Germinal center (tissue), 1 donor: ENCODE measurements around the gene OR2T33.
"Not testable (repeated sequence)": the region's sequence is repeated elsewhere in the genome, so short reads cannot be mapped to it uniquely, and the experiment has no call there.

Source experiments
- DNase-seq: peaks from one replicate; pipeline ENCODE4 v3.0.0; 2012; ENCODE audit warnings: mixed read lengths, low spot score

Gene OR2T33, protein sequence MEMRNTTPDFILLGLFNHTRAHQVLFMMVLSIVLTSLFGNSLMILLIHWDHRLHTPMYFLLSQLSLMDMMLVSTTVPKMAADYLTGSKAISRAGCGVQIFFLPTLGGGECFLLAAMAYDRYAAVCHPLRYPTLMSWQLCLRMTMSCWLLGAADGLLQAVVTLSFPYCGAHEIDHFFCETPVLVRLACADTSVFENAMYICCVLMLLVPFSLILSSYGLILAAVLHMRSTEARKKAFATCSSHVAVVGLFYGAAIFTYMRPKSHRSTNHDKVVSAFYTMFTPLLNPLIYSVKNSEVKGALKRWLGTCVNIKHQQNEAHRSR

DNA sequence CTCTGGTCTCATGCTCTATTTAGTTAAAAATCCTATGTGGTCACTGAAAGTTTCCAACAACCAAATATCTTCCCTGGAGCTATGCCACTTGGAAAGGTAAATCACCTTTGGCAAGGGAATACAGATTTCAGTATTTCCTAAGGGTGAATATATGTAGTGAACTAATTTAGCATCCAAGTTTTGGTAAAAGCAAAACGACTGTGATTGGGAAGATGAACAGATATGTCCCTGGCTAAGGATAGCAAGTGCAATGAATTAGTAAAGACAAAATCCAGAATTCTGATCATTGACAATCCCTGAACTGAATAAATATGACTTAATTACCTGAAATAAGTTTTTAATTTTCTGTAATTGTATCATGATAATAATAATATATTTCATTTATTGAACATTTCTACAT, at the start of gene OR2T33:
Gene OR2T33, minus strand, starts transcription at position 101 of the 400 bp plus-strand sequence. CDS start 4,162 bp downstream, outside the sequence.
- no peak for DNase-seq

DNA sequence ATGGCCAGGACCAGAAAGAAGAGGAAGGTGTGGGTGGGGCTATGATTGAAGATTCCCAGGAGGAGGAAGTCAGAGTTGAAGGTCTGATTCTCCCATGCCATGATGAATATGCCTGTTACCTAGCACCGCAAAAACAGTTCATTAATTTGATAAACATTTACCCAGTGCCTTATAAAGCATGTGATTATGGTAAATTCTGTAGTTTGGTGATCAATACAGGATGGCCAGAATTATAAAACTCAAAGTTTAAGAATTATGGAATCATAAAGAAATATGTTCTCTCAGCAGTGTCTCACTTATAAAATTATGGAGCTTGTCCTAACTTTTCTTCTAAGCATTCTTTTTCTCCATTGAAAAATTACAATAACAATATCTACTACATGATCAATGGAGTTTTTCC, 46.7 kb upstream of the OR2T33 start, which contains the start of gene OR2M7:
Gene OR2M7, minus strand, starts transcription at position 101 of the 400 bp plus-strand sequence. Its CDS starts 0 bp downstream, at position 101.
- no peak for DNase-seq

DNA sequence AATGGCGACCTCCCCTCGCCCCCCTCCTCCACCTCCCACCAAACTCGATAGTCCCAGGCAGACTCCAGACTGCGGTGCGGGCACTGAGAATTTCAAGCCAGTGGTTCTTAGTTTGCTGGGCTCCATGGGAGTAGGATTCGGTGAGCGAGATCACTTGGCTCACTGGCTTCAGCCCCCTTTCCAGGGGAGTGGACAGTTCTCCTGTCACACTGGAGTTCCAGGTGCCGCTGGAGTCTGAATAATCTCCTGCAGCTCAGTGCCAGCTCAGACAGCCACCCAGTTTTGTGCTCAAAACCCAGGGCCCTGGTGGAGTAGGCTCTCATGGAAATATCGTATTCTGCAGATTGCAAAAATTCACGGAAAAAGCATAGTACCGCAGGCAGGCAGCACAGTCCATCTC, 39.0 kb upstream of the OR2T33 start:
- no peak for DNase-seq

DNA sequence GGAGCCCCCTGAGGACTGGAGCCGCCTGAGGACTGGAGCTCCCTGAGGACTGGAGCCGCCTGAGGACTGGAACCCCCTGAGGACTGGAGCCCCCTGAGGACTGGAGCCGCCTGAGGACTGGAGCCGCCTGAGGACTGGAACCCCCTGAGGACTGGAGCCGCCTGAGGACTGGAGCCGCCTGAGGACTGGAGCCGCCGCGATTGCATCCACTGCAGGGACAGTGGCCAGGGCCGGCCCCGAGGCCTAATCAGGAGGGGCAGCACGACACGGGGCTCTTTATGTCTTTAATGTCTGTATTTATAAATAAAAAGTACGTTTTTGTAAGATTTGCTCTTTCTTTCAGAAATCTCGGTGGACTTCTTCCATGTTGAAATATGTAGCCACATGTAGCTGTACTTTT, 29.0 kb upstream of the OR2T33 start:
- DNase-seq, result not testable (repeated sequence)

DNA sequence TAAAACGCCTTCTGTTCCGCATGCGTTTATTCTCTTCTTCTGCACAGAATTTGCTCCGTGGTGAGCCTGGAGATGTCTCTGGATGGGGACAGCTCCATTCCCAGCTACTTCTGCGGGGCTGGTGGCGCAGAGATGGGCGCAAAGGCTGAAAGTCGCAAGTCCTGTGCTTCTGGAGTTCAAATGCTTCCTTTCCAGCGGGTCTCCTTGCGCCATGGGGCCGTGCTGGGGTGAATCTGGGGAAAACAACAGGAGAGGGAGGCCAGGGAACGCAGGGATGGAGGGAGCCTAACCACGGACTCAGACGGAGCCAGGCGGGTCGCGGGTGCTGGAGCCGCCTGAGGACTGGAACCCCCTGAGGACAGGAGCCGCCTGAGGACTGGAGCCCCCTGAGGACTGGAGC, 28.3 kb upstream of the OR2T33 start:
- DNase-seq, result no peak

DNA sequence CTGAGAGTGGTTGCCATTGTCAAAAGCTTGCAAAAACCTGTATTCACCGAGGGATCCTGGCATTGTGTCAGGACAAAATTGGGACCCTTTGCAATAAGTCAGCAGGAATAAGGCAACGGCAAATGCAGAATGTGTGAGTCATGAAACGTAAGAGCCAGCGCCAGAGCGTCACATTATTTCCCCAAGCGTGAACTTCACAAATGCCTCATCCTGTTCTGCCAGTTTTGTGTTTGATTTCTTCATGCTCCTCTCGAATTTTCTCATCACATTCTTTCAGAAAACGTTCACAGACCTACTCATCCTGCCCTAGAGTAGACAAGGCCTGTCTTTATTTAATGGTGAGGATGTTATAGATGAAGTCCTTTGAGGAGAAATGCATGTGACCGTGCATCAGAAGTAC, 27.9 kb upstream of the OR2T33 start:
- not testable (repeated sequence) for DNase-seq

DNA sequence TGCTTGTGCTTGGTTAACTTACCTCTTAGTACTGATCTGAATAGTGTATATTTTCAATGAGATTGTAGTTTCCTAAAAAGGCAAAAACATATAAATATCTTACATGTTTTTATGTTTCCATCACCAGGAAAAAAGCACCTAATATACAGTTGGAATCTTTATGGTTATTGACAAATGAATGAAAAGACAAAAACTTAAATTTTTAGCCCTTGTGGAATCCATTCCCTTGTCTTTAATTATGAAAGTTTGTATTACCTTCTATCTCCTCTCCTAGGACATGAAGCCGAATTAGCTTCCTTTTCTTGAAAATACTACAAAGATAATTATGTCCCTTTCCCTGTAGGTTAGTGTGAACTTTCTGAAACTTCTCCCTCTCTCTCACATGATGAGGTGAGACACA, 25.5 kb upstream of the OR2T33 start, which contains the start of gene OR2T12:
Gene OR2T12, minus strand, starts transcription at position 101 of the 400 bp plus-strand sequence. CDS start 7,846 bp downstream, outside the sequence.
- no peak for DNase-seq

DNA sequence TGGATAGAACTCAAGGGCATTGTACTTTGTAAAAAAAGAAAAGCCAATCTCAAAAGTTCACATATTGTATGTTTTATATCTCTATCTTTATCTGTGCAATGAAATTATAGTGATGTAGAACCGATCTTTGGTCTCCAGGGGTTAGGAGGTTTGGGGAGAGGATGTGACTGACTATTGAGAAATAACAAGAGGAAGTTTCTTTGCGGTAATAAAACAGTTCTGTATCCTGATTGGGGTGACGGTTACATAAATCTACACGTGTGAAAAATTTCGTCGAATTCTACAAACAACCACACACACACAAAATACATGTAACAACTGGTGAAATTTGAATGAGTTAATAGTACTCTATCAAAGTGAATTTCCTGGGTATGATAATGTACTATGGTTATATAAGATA, 10.6 kb upstream of the OR2T33 start:
- DNase-seq, result no peak

DNA sequence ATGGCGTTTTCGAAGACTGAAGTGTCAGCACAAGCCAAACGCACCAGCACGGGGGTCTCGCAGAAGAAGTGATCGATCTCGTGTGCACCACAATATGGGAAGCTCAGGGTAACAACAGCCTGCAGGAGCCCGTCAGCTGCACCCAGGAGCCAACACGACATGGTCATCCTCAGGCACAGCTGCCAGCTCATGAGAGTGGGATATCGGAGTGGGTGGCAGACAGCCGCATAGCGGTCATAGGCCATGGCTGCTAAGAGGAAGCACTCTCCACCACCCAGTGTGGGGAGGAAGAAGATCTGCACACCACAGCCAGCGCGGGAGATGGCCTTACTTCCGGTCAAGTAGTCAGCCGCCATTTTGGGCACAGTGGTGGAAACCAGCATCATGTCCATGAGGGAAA, 4.6 kb downstream of the OR2T33 start:
- DNase-seq, result not testable (repeated sequence)

DNA sequence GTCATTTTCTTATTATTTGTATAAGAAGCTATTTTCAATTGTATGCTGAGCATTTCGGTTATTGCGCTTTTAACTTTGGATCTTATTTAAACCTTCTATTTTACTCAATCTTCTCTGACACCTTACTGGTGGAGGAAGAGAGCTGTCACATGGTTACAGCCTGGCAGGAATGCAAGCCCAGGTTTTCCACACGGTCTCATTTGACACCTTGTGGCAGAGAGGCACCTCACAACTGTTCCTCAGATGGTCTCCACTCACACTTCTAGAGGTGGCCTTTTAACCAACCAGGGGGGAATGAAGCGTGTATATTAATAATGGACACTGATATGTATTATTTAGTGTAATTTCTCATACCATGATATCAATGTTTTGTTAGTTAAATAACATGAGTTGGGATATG, 9.6 kb downstream of the OR2T33 start:
- DNase-seq, result no peak

DNA sequence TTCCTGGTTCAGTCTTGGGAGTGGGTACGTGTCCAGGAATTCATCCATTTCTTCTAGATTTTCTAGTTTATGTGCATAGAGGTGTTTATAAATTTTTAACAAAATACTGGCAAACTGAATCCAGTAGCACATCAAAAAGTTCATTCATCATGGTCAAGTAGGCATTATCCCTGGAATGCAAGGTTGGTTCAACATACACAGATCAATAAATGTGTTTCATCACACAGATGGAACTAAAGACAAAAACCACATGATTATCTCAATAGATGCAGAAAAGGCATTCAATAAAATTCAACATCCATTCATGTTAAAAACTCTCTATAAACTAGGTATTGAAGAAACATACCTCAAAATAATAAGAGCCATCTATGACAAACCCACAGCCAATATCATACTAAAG, 18.5 kb downstream of the OR2T33 start:
- not testable (repeated sequence) for DNase-seq

DNA sequence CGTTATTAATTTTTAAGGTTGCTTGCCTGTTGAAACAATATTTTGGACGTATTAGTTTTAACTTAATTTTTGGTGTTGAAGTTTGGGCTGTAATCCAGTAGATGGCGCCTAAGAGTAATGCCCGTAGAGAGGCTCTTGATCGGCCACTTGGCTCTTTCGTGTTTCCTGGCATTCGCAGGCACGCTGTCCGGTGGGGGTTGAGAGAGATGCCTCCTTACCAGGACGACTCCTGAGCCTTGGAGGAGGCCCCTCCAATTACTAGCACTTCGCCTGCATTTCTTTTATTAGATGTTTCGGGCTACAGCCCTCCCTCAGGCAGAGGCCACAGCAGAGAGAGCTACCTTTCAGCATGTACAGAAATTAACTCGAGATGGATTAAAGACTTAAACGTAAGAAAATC, 34.6 kb downstream of the OR2T33 start:
- DNase-seq, result peak; percentile 38

DNA sequence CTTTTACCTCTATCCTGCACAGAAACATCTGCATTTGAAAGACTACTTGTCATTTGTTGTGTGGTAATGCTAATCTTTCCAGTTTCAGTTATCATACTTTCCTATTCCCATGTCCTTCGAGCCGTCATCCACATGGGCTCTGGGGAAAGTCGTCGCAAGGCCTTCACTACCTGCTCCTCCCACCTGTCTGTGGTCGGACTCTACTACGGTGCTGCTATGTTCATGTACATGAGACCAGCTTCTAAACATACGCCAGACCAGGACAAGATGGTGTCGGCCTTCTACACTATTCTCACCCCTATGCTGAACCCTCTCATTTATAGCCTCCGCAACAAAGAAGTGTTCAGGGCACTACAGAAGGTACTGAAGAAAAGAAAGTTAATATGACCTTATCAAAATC, 38.3 kb downstream of the OR2T33 start:
- DNase-seq, result no peak

DNA sequence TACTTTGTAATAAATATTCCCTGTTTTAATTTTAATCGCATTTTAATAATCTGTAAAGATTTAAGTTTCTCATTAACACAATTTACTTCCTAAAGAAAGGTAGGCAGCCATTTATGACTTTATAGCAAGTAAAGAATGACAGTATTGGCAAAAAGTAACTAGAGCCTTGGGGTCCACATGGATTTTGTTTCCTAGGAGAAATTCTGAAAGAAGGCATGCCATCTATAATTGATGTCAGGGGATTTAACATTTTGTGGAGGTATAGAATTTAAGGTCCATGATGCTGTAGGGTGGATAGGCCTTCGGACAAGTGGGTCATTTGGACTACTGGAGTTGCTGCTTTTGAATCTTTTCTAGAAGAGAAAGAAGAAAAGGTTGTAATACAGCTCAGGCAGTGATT, 46.7 kb downstream of the OR2T33 start, which contains the start of gene OR2M4:
Gene OR2M4, plus strand, starts transcription at position 301 of the 400 bp plus-strand sequence. CDS start 7,512 bp downstream, outside the sequence.
- no peak for DNase-seq

DNA sequence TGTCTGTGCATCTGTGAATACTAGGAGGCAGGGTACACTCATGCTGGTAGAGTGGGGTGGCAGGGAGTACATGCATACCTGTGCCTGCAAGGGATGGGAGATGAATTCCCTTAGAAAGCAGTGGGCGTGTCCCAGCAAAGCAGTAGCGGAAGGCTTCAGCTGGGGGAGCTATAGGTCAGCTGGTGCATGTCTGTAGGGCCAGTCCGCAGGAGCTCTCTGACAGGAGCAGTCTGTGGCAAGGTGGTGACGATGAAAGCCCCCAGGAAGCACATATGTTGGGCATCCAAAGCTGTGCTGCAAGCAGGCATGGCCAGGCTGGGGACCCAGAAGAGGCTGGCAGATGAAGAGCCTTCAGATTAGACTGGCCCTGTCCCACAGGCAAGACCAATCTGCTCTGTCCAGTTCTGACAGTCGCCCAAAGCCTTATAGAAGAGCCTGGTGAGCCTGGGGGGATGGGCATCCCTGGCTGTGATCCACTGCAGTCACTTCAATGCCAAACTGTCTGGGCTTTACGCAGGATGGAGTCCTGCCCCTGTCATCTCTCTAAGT, 48.3 kb downstream of the OR2T33 start:
- DNase-seq, result no peak

DNA sequence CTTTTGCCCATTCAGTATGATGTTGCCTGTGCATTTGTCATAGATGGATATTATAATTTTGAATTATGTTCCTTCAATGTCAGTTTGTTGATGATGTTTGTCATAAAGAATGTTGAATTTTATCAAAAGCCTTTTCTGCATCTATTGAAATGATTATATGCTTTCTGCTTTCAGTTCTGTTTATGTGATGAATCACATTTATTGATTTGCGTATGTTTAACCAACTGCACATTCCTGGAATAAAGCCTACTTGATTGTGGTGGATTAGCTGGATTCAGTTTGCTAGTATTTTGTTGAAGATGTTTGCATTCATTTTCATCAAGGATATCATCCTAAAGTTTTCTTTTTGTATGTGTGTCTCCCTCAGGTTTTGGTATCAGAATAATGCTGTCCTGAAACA, 52.2 kb downstream of the OR2T33 start:
- no peak for DNase-seq
